ENCODE data around the gene CEP152.
"Not testable (repeated sequence)": the region's sequence is repeated elsewhere in the genome, so short reads cannot be mapped to it uniquely, and the experiment has no call there.

CEP152 gene

GRCh38 chr15:48810414-48811324 is at the start of gene CEP152:
TSS of gene CEP152 (minus strand) at chr15:48811069. CDS start at chr15:48805649, 5,420 bp downstream.
- peak; percentile 61 for FAIRE-seq
- DNase-seq (ENCODE audit: low spot score): peak; percentile 94

- DNase-seq (ENCODE audit: low spot score) (no peak), FAIRE-seq (no peak)
Observed at GRCh38 chr15:48859426-48859825, 48.6 kb upstream of the CEP152 start.

DNA sequence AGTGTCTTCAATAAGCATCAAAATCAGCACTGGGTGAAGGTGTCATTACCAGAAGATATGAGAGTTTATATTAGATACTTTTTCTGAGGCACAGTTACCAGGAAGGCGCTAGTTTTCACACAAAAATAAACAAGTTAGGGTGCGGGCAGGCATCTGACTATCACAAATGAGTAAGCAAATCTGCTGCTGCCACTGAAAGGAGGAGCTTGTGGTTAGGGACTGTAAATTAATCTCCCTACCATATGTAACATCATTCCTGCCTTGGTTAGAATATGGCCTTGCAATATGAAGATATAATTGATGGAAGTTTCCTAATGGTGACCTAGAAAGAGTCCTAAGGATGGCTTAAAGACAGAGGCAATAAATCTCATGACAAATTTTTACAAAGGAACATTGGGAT is 47.5 kb upstream of the CEP152 start:
- FAIRE-seq: no peak
- no peak for DNase-seq (ENCODE audit: low spot score)

- DNase-seq (ENCODE audit: low spot score): no peak
Observed at GRCh38 chr15:48856942-48857341, 46.1 kb upstream of the CEP152 start.

GRCh38 chr15:48855501-48856440 is 44.9 kb upstream of the CEP152 start:
- FAIRE-seq (no peak), DNase-seq (ENCODE audit: low spot score) (peak; percentile 46)

More at GRCh38 chr15:48856942-48857341, 46.1 kb upstream of the CEP152 start:
- no peak for FAIRE-seq

DNA sequence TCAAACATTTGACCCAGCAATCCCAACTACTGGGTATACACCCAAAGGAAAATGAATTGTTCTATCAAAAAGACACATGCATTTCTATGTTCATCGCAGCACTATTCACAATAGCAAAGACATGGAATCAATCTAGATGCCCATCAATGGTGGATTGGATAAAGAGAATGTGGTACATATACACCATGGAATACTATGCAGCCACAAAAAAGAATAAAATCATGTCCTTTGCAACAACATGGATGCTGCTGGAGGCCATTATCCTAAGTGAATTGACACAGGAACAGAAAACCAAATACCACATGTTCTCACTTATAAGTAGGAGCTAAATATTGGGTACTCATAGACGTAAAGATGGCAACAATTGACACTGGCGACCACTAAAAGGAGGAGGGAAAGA is 43.6 kb upstream of the CEP152 start:
- not testable (repeated sequence) for FAIRE-seq; DNase-seq (ENCODE audit: low spot score)

- no peak for DNase-seq (ENCODE audit: low spot score)
- no peak for FAIRE-seq
Observed at GRCh38 chr15:48851956-48852355, 41.1 kb upstream of the CEP152 start.

- no peak for DNase-seq (ENCODE audit: low spot score)
- no peak for FAIRE-seq
Observed at GRCh38 chr15:48850648-48851047, 39.8 kb upstream of the CEP152 start.

DNA sequence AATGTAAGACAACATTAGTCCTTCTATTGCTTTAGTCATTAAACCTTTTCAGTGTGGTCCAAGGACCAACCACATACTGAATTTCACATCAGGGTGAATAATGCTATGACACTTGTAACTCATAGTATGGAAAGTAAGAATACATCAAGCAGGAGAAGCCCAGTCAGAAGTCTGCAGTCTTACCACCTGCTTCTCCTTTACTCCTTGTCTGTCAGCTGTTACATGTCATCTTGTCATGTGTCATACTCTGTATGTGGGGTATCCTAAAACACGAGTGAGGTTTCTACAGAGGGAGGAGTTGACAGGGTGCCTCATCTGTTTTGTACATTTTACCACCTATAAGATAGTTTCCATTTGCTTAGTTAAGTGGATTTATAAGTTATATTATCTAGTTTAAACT is 34.3 kb upstream of the CEP152 start:
- no peak for DNase-seq (ENCODE audit: low spot score)
- FAIRE-seq: no peak

- no peak for FAIRE-seq
Observed at GRCh38 chr15:48842501-48842900, 31.6 kb upstream of the CEP152 start.

GRCh38 chr15:48834756-48835155 is 23.9 kb upstream of the CEP152 start:
- FAIRE-seq: no peak
- DNase-seq (ENCODE audit: low spot score): no peak

More at GRCh38 chr15:48842501-48842900, 31.6 kb upstream of the CEP152 start:
- no peak for DNase-seq (ENCODE audit: low spot score)

GRCh38 chr15:48833526-48834239 is 22.8 kb upstream of the CEP152 start:
- FAIRE-seq: no peak
- no peak for DNase-seq (ENCODE audit: low spot score)

DNA sequence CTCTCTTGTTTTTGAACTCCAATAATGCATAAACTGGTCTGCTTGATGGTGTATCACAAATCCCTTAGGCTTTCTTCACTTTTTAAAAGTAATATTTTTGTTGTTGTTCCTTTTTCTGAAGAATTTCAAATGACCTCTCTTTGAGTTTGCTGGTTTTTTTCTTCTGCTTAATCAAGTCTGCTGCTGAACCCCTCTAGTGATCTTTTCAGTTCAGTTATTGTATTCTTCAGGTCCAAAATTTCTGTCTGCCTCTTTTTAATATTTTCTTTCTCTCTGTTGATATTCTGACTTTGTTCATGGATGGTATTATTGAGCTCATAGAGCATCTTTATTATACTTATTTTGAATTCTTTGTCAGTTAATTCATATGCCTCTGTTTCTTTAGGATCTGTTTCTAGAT is 21.8 kb upstream of the CEP152 start:
- DNase-seq (ENCODE audit: low spot score) (no peak), FAIRE-seq (no peak)

GRCh38 chr15:48828906-48829305 is 18.0 kb upstream of the CEP152 start:
- FAIRE-seq: no peak
- no peak for DNase-seq (ENCODE audit: low spot score)

GRCh38 chr15:48828471-48828870 is 17.6 kb upstream of the CEP152 start:
- no peak for DNase-seq (ENCODE audit: low spot score)
- FAIRE-seq: no peak

DNA sequence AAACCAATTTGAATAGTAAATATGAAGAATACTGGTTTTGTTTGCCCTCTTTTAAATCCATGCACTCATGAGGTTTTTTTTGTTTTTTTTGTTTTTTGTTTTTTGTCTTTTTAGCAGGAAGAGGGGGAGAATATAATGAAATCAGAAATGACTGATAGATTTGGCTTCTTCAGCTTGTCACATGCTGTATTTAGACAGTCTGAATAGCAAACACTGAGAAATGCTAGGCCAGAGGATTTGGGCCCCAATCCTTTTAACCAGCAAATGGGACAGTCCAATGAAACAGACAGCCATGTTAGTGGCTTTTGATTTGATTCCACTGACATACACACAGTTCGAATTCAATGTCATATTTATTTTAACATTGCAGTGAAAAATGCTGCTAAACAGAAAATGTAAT is 14.2 kb upstream of the CEP152 start:
- DNase-seq (ENCODE audit: low spot score) (no peak), FAIRE-seq (no peak)

- no peak for DNase-seq (ENCODE audit: low spot score)
- no peak for FAIRE-seq
Observed at GRCh38 chr15:48823706-48824105, 12.8 kb upstream of the CEP152 start.

DNA sequence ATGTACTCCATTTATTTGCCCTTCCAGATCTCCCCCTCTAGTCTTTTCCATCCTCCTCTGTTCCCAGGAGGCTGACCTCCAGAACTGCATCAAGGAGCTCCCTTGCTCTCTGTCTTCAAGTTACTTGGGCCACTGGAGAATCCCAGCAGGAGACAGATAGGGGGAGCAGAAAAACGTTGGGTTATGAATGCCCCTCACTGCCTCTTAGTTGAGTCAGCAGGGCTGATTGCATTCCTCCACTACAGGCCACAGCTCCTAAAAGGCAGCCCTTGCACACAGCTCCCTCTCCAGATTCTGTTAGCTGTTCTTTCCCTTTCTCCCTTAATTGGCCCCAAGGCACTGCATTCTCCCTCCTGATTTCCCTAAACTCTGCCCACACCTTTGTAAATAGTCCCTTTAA is 12.4 kb upstream of the CEP152 start:
- no peak for FAIRE-seq
- peak; percentile 5 for DNase-seq (ENCODE audit: low spot score)

- no peak for FAIRE-seq
Observed at GRCh38 chr15:48814286-48814685, 3.4 kb upstream of the CEP152 start.

GRCh38 chr15:48811325-48811958 is 573 bp upstream of the CEP152 start:
- FAIRE-seq (no peak), DNase-seq (ENCODE audit: low spot score) (peak; percentile 5)

More at GRCh38 chr15:48814286-48814685, 3.4 kb upstream of the CEP152 start:
- no peak for DNase-seq (ENCODE audit: low spot score)

- DNase-seq (ENCODE audit: low spot score) (no peak), FAIRE-seq (no peak)
Observed at GRCh38 chr15:48806151-48806550, 4.7 kb downstream of the CEP152 start.

Measured in urothelium cell line (cell line).